OCI-LY7 (cell line): ENCODE measurements around the gene KDM4F. TPM values are rescaled to one million over a fixed set of nuclear protein-coding genes. Genes with fewer than 3 reads are reported as not detected.

ENCODE experiments used
- BruUV-seq: library from RNA; stranded (reverse); fragments of 400-500 nt; replicated peaks from 2 replicates; lab custom pipeline; 2021; lab: Mats Ljungman, UMichigan
- CTCF ChIA-PET: fragments of 300-600 bp; sonication (Branson Sonifier 250); formaldehyde crosslinking; loops from one replicate; lab custom pipeline; 2022; ENCODE audit warnings: antibody characterized with exemption; ENCODE audit not compliant: unreplicated experiment; lab: Charles Lee
- POLR2A ChIA-PET: fragments of 300-600 bp; sonication (Branson Sonifier 250); formaldehyde crosslinking; loops from one replicate; lab custom pipeline; 2022; ENCODE audit warnings: antibody characterized with exemption; lab: Charles Lee
- DNase-seq: peaks from one replicate; pipeline ENCODE4 v3.0.0-alpha.2; 2015; ENCODE audit warnings: low spot score
- H2AFZ ChIP-seq: fragments of 200-600 bp; sonication (generic), shearing (Covaris generic); 2 replicates; pipeline ENCODE4 v1.6.1; 2014; ENCODE audit warnings: mild to moderate bottlenecking, antibody characterized with exemption, low read length, moderate library complexity
- H3K27ac ChIP-seq: fragments of 200-600 bp; sonication (generic); 2 replicates; pipeline ENCODE4 v1.5.1; 2014; ENCODE audit warnings: mixed run types, low read depth, mild to moderate bottlenecking, moderate library complexity, low read length, inconsistent platforms; ENCODE audit not compliant: poor library complexity, severe bottlenecking
- H3K36me3 ChIP-seq: fragments of 200-600 bp; sonication (generic); 2 replicates; pipeline ENCODE4 v1.6.1; 2014; ENCODE audit warnings: mild to moderate bottlenecking, antibody characterized with exemption, low read length, moderate library complexity, mixed read lengths; ENCODE audit not compliant: insufficient read depth
- H3K4me1 ChIP-seq: fragments of 200-600 bp; sonication (generic); 2 replicates; pipeline ENCODE4 v1.5.1; 2014; ENCODE audit warnings: mild to moderate bottlenecking, low read length; ENCODE audit not compliant: insufficient read depth, poor library complexity, severe bottlenecking
- H3K4me2 ChIP-seq: fragments of 200-600 bp; sonication (generic); 2 replicates; pipeline ENCODE4 v1.6.1; 2014; ENCODE audit warnings: mild to moderate bottlenecking, low read length
- H3K4me3 ChIP-seq: fragments of 200-600 bp; sonication (generic); 2 replicates; pipeline ENCODE4 v1.5.1; 2014; ENCODE audit warnings: mild to moderate bottlenecking, low read depth, low read length; ENCODE audit not compliant: poor library complexity, severe bottlenecking
- H3K79me2 ChIP-seq: fragments of 200-600 bp; sonication (generic); 2 replicates; pipeline ENCODE4 v1.6.1; 2016; ENCODE audit warnings: low read depth, mild to moderate bottlenecking, low read length, moderate library complexity, mixed read lengths; ENCODE audit not compliant: insufficient read depth
- H3K9me2 ChIP-seq: fragments of 200-600 bp; sonication (generic); 2 replicates; pipeline ENCODE4 v1.6.1; 2016; ENCODE audit warnings: mild to moderate bottlenecking, low read length, mixed read lengths; ENCODE audit not compliant: insufficient read depth
- H3K9me3 ChIP-seq: fragments of 200-600 bp; sonication (generic); 2 replicates; pipeline ENCODE4 v1.6.1; 2014; ENCODE audit warnings: mild to moderate bottlenecking, mixed run types, low read length, mixed read lengths
- H4K20me1 ChIP-seq: fragments of 200-600 bp; sonication (generic); 2 replicates; pipeline ENCODE4 v1.6.1; 2014; ENCODE audit warnings: mild to moderate bottlenecking, antibody characterized with exemption, low read length, moderate library complexity, mixed read lengths; ENCODE audit not compliant: insufficient read depth
- EZH2phosphoT487 ChIP-seq: fragments of 200-600 bp; sonication (generic); IDR thresholded peaks from 2 replicates; pipeline ENCODE4 v1.6.1; 2018; ENCODE audit warnings: low read depth, borderline replicate concordance, mild to moderate bottlenecking, mixed run types, antibody characterized with exemption, low read length, moderate library complexity, mixed read lengths
- intact Hi-C: fragments of 100-400 bp; cut with micrococcal nuclease; formaldehyde crosslinking; loops from one replicate; pipeline ENCODE4 v1.10.0; 2022; ENCODE audit not compliant: unreplicated experiment
- total RNA-seq, 2 experiments: library from RNA; depleted of rRNA in 1 of 2; stranded (reverse); fragments of >200 nt in 1 of 2; shearing (Covaris generic) in 1 of 2; gene quantifications; 2 replicates each; pipeline ENCODE4 v1.2.3, GENCODE V29; 2014 to 2022
- TF ChIP-seq, protein P1 (sequence below): fragments of 200-600 bp; sonication (generic); conservative IDR thresholded peaks from 2 replicates; pipeline ENCODE4 v1.5.1; 2014; ENCODE audit warnings: mild to moderate bottlenecking, antibody characterized with exemption, low read length, moderate library complexity, mixed read lengths

KDM4F gene
- total RNA-seq, 2 experiments from 2014 or later, result not detected

DNA sequence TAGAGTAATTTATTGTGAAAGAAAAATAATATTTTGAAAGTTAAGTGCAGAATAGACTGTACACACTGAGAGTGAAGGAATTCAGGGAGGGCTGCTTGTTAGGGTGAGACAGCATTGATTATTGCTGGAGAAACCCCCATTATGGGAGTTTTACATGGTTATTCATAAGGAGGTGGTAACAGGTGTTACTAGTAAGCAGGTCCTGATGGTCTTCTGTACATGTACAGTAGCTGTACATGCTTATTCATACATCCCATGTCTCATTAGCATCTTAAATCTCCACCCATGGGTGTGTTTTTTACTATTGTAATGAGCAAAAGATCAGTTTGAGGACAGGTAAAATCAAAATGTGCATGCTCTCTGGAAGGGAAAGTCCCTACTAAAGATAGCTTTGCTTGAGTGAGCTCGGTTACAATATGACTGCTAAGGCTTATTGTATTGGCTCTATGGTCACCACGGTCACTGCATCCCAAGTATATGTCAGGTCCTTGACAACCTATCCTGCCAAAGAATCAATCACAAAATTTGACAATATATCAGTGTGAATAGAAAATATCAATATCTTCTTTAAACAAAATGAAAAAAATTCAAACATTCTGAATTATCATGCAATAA lies 6.2 kb downstream of the KDM4F start:
- DNase-seq, result no peak
- H3K36me3 ChIP-seq, result no peaks in the 10 kb centered on the region
- ChIA-PET POLR2A (interaction anchor here (1.1 kb wide), 1 partner anchor 11 kb away, joined by 5 read pairs; the partner anchor contains the start of gene SRSF8), CTCF (no interaction called here)
- no TSS peak for BruUV-seq
- H3K27ac ChIP-seq, result no peak overlapping the region
- no peak overlapping the region for H3K4me2 ChIP-seq
- intact Hi-C loops, result no loop called here
- no peaks in the 10 kb centered on the region for H3K9me3 ChIP-seq
- no peak for TF ChIP-seq EZH2phosphoT487
- TF ChIP-seq, protein P1, sequence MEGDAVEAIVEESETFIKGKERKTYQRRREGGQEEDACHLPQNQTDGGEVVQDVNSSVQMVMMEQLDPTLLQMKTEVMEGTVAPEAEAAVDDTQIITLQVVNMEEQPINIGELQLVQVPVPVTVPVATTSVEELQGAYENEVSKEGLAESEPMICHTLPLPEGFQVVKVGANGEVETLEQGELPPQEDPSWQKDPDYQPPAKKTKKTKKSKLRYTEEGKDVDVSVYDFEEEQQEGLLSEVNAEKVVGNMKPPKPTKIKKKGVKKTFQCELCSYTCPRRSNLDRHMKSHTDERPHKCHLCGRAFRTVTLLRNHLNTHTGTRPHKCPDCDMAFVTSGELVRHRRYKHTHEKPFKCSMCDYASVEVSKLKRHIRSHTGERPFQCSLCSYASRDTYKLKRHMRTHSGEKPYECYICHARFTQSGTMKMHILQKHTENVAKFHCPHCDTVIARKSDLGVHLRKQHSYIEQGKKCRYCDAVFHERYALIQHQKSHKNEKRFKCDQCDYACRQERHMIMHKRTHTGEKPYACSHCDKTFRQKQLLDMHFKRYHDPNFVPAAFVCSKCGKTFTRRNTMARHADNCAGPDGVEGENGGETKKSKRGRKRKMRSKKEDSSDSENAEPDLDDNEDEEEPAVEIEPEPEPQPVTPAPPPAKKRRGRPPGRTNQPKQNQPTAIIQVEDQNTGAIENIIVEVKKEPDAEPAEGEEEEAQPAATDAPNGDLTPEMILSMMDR, result no peak
- no peak overlapping the region for H2AFZ ChIP-seq
- no peaks in the 10 kb centered on the region for H3K9me2 ChIP-seq
- H3K79me2 ChIP-seq, result no peaks in the 10 kb centered on the region
- H3K4me1 ChIP-seq, result no peaks in the 10 kb centered on the region
- H3K4me3 ChIP-seq, result no peak overlapping the region
- H4K20me1 ChIP-seq, result no peaks in the 10 kb centered on the region

DNA sequence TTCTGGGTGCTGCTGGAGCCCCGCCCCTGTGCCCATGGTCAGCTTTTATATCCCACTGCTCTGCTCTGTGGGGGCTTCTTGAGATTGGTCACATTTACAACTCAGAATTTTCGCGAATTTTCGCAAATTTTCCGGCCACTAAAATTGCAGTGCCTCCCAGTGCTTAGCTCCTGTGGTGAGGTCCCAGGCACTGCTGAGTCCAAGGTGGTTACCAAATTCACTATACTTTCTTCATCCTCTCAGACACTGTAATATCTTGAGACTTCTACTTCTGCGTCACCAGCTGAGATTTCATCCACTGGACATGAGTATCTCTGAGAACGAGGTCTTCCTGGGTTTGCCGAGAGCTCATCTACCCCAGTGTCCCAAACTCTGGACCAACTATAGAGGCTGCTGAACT lies 8.7 kb downstream of the KDM4F start:
- BruUV-seq, result no TSS peak
- H3K27ac ChIP-seq, result no peak overlapping the region
- no peak overlapping the region for H3K4me2 ChIP-seq
- H4K20me1 ChIP-seq, result no peaks in the 10 kb centered on the region
- TF ChIP-seq EZH2phosphoT487, result no peak
- TF ChIP-seq, protein P1, result no peak
- DNase-seq, result no peak
- no peaks in the 10 kb centered on the region for H3K9me2 ChIP-seq
- H3K9me3 ChIP-seq, result no peaks in the 10 kb centered on the region
- intact Hi-C loops, result no loop called here
- ChIA-PET POLR2A (no interaction called here), CTCF (interaction anchor here (0.9 kb wide), 1 partner anchor 9 kb away, joined by 3 read pairs; no protein-coding TSS in a partner anchor)
- no peaks in the 10 kb centered on the region for H3K36me3 ChIP-seq
- H3K4me1 ChIP-seq, result no peaks in the 10 kb centered on the region
- no peaks in the 10 kb centered on the region for H3K79me2 ChIP-seq
- no peak overlapping the region for H3K4me3 ChIP-seq
- H2AFZ ChIP-seq, result no peak overlapping the region

DNA sequence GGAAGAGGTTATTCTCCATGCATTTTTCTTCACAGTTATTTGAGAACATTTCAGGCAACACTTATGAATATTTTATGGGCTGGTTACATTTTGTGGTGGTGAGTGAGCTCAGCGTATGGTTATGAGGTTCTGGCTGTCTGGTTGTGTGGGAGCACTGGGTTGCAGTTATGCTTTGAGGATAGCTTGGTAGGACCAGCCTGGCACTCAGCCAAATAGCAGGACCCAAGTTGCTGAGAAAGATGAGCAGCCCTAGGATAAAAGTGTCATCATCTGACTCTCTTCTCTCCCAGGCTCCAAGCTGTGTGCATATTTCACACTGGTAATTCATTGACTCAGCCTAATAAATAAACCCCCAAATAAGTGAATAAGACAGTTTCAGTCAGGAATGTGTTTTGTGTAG lies 9.4 kb downstream of the KDM4F start:
- ChIA-PET CTCF (interaction anchor here (0.9 kb wide), 1 partner anchor 9 kb away, joined by 3 read pairs; no protein-coding TSS in a partner anchor), POLR2A (no interaction called here)
- Histone ChIP-seq H3K27ac (no peak overlapping the region), H3K9me2 (no peaks in the 10 kb centered on the region), H3K4me1 (no peaks in the 10 kb centered on the region), H2AFZ (no peak overlapping the region), H3K4me3 (no peak overlapping the region), H3K79me2 (no peaks in the 10 kb centered on the region), H3K36me3 (no peaks in the 10 kb centered on the region), H3K9me3 (no peaks in the 10 kb centered on the region), H4K20me1 (no peaks in the 10 kb centered on the region), H3K4me2 (no peak overlapping the region)
- BruUV-seq, result no TSS peak
- intact Hi-C loops, result no loop called here
- TF ChIP-seq EZH2phosphoT487, result no peak
- no peak for DNase-seq
